H9 (cell line): ENCODE measurements around the gene VAV3. TPM values are rescaled to one million over a fixed set of nuclear protein-coding genes. Genes with fewer than 3 reads are reported as not detected.

Source experiments
- DNase-seq: peaks from one replicate; pipeline ENCODE4 v3.0.0-alpha.2; 2017
- H2AFZ ChIP-seq: one replicate; pipeline ENCODE4 v1.6.1; 2013; ENCODE audit warnings: mild to moderate bottlenecking, low read length, control low read depth, moderate library complexity
- H2AK5ac ChIP-seq: 2 replicates; pipeline ENCODE4 v1.6.1; 2013; ENCODE audit warnings: low read length, control low read depth, mixed read lengths; ENCODE audit not compliant: insufficient read length
- H2BK120ac ChIP-seq: one replicate; pipeline ENCODE4 v1.6.1; 2013; ENCODE audit warnings: low read depth, mild to moderate bottlenecking, low read length, control low read depth, inconsistent platforms; ENCODE audit not compliant: poor library complexity, severe bottlenecking
- H2BK12ac ChIP-seq: 2 replicates; pipeline ENCODE4 v1.6.1; 2013; ENCODE audit warnings: low read length, control low read depth, mixed read lengths, low read depth; ENCODE audit not compliant: insufficient read length
- H2BK15ac ChIP-seq: 2 replicates; pipeline ENCODE4 v1.6.1; 2013; ENCODE audit warnings: low read depth, low read length, control low read depth
- H2BK20ac ChIP-seq: one replicate; pipeline ENCODE4 v1.6.1; 2013; ENCODE audit warnings: low read depth, mild to moderate bottlenecking, low read length, control low read depth, inconsistent platforms; ENCODE audit not compliant: poor library complexity, severe bottlenecking
- H2BK5ac ChIP-seq: 2 replicates; pipeline ENCODE4 v1.6.1; 2013; ENCODE audit warnings: low read length, control low read depth, mixed read lengths; ENCODE audit not compliant: insufficient read length
- H3K14ac ChIP-seq: 2 replicates; pipeline ENCODE4 v1.6.1; 2013; ENCODE audit warnings: low read length, control low read depth; ENCODE audit not compliant: insufficient read depth
- H3K18ac ChIP-seq: 2 replicates; pipeline ENCODE4 v1.6.1; 2013; ENCODE audit warnings: low read depth, mild to moderate bottlenecking, mixed read lengths, low read length, control low read depth; ENCODE audit not compliant: insufficient read length
- H3K23ac ChIP-seq: 2 replicates; pipeline ENCODE4 v1.6.1; 2013; ENCODE audit warnings: low read length, control low read depth, mixed read lengths, low read depth; ENCODE audit not compliant: insufficient read length
- H3K23me2 ChIP-seq: 2 replicates; pipeline ENCODE4 v1.6.1; 2013; ENCODE audit warnings: low read depth, mild to moderate bottlenecking, mixed read lengths, low read length, control low read depth; ENCODE audit not compliant: insufficient read length, poor library complexity, severe bottlenecking
- H3K27ac ChIP-seq: 2 replicates; pipeline ENCODE4 v1.5.1; 2013; ENCODE audit warnings: low read length, control low read depth, mixed read lengths, low read depth; ENCODE audit not compliant: insufficient read length
- H3K27me3 ChIP-seq: 2 replicates; pipeline ENCODE4 v1.6.1; 2013; ENCODE audit warnings: low read length, control low read depth, inconsistent platforms; ENCODE audit not compliant: insufficient read depth
- H3K4ac ChIP-seq: 2 replicates; pipeline ENCODE4 v1.6.1; 2013; ENCODE audit warnings: low read depth, mild to moderate bottlenecking, control low read depth, inconsistent platforms, low read length, moderate library complexity
- H3K4me1 ChIP-seq: 2 replicates; pipeline ENCODE4 v1.6.1; 2013; ENCODE audit warnings: low read length, control low read depth, inconsistent platforms; ENCODE audit not compliant: insufficient read depth
- H3K4me2 ChIP-seq: 2 replicates; pipeline ENCODE4 v1.6.1; 2013; ENCODE audit warnings: low read length, control low read depth, mixed read lengths; ENCODE audit not compliant: insufficient read length, insufficient read depth
- H3K56ac ChIP-seq: 2 replicates; pipeline ENCODE4 v1.6.1; 2013; ENCODE audit warnings: low read depth, mild to moderate bottlenecking, mixed read lengths, low read length, control low read depth; ENCODE audit not compliant: insufficient read length
- H3K79me1 ChIP-seq: 2 replicates; pipeline ENCODE4 v1.6.1; 2013; ENCODE audit warnings: low read depth, mild to moderate bottlenecking, moderate library complexity, low read length, control low read depth, inconsistent platforms; ENCODE audit not compliant: insufficient read depth, poor library complexity, severe bottlenecking
- H3K79me2 ChIP-seq: 2 replicates; pipeline ENCODE4 v1.6.1; 2013; ENCODE audit warnings: low read length, control low read depth, inconsistent platforms; ENCODE audit not compliant: insufficient read depth
- H3K9ac ChIP-seq: 2 replicates; pipeline ENCODE4 v1.6.1; 2013; ENCODE audit warnings: low read length, control low read depth, mixed read lengths; ENCODE audit not compliant: insufficient read length; ENCODE audit errors: extremely low read depth
- H3K9me3 ChIP-seq: one replicate; pipeline ENCODE4 v1.6.1; 2013; ENCODE audit warnings: low read depth, low read length, inconsistent platforms; ENCODE audit not compliant: control insufficient read depth
- H3T11ph ChIP-seq: one replicate; pipeline ENCODE4 v1.6.1; 2013; ENCODE audit warnings: mild to moderate bottlenecking, low read length, control low read depth, inconsistent platforms
- H4K20me1 ChIP-seq: one replicate; pipeline ENCODE4 v1.6.1; 2013; ENCODE audit not compliant: control insufficient read depth, insufficient read length, insufficient read depth
- H4K5ac ChIP-seq: 2 replicates; pipeline ENCODE4 v1.6.1; 2013; ENCODE audit warnings: low read depth, mild to moderate bottlenecking, mixed read lengths, low read length, control low read depth; ENCODE audit not compliant: insufficient read length
- H4K8ac ChIP-seq: replicated peaks from 2 replicates; pipeline ENCODE4 v1.6.1; 2013; ENCODE audit warnings: low read length, control low read depth, mixed read lengths, low read depth; ENCODE audit not compliant: insufficient read length
- H4K91ac ChIP-seq: 2 replicates; pipeline ENCODE4 v1.6.1; 2013; ENCODE audit warnings: low read depth, mild to moderate bottlenecking, moderate library complexity, mixed read lengths, low read length, control low read depth; ENCODE audit not compliant: insufficient read length
- H3K27ac Mint-ChIP-seq, 3 experiments: 2 replicates in 2 of 3; 3 replicates in 1 of 3; pipeline ENCODE4 v1.8.0; 2020 to 2021; ENCODE audit warnings: mixed read lengths in 3 of 3, mild to moderate bottlenecking in 1 of 3, moderate library complexity in 1 of 3
- H3K27me3 Mint-ChIP-seq: 2 replicates; pipeline ENCODE4 v1.8.0; 2021; ENCODE audit warnings: low read depth, mild to moderate bottlenecking, moderate library complexity, mixed read lengths
- H3K36me3 Mint-ChIP-seq, 3 experiments: 2 replicates in 2 of 3; 3 replicates in 1 of 3; pipeline ENCODE4 v1.8.0; 2020 to 2021; ENCODE audit warnings: low read depth in 3 of 3, mixed read lengths in 3 of 3; ENCODE audit not compliant: insufficient read depth in 1 of 3
- H3K4me1 Mint-ChIP-seq, 2 experiments: 2 replicates each; pipeline ENCODE4 v1.8.0; 2020; ENCODE audit warnings: mixed read lengths in 2 of 2
- H3K4me3 Mint-ChIP-seq, 2 experiments: 2 replicates in 1 of 2; 3 replicates in 1 of 2; pipeline ENCODE4 v1.8.0; 2020 to 2021; ENCODE audit warnings: mild to moderate bottlenecking in 2 of 2, mixed read lengths in 2 of 2, moderate library complexity in 1 of 2
- H3K9me3 Mint-ChIP-seq, 2 experiments: 2 replicates in 1 of 2; 3 replicates in 1 of 2; pipeline ENCODE4 v1.8.0; 2020; ENCODE audit warnings: mild to moderate bottlenecking in 2 of 2, mixed read lengths in 2 of 2, moderate library complexity in 1 of 2
- WGBS: extraction: QIAGEN DNeasy Blood & Tissue Kit; methylation state at CpG from one replicate; pipeline ENCODE4 v1.1.7; 2013; ENCODE audit warnings: missing lambda C conversion rate, low lambda C conversion rate, mixed read lengths; ENCODE audit not compliant: insufficient read length; ENCODE audit errors: extremely low coverage; 5-methylcytosine and 5-hydroxymethylcytosine counted together
- total RNA-seq: library from RNA; stranded (reverse); gene quantifications from 2 replicates; pipeline ENCODE4 v1.2.1, GENCODE V29; 2021
- TF ChIP-seq, protein P1 (sequence below): fragments of 200-600 bp; sonication (generic); conservative IDR thresholded peaks from 3 replicates; pipeline ENCODE4 v1.8.0; 2021; ENCODE audit warnings: antibody characterized with exemption, mild to moderate bottlenecking

VAV3 gene
- total RNA-seq, 1 experiment from 2014 or later, result 5.1 TPM

DNA sequence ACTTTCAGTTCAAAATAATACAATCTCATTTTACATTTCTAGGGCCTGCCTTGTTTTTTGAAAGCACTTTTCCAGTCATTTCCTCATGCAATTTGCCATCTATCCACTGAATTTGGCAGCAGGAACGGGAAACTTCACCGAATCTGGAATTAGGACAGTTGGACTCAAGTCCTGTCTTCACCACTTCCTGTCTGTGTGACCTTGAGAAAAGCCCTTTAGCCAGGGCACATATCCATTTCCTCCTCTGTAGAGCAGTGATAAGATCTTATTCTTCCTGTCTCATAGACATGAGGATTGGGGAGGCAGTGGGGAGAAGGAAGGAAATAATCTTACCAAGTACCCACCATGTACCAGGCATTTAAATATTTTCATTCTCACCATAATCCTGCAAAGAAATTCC is 12.0 kb downstream of the VAV3 start:
- no peaks in the 10 kb centered on the region for H3K36me3 Mint-ChIP-seq
- TF ChIP-seq, protein P1, sequence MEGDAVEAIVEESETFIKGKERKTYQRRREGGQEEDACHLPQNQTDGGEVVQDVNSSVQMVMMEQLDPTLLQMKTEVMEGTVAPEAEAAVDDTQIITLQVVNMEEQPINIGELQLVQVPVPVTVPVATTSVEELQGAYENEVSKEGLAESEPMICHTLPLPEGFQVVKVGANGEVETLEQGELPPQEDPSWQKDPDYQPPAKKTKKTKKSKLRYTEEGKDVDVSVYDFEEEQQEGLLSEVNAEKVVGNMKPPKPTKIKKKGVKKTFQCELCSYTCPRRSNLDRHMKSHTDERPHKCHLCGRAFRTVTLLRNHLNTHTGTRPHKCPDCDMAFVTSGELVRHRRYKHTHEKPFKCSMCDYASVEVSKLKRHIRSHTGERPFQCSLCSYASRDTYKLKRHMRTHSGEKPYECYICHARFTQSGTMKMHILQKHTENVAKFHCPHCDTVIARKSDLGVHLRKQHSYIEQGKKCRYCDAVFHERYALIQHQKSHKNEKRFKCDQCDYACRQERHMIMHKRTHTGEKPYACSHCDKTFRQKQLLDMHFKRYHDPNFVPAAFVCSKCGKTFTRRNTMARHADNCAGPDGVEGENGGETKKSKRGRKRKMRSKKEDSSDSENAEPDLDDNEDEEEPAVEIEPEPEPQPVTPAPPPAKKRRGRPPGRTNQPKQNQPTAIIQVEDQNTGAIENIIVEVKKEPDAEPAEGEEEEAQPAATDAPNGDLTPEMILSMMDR, result no peak
- peak overlapping the region in 1 of 3 experiments; percentile 76; a peak in 1 of 7 replicates for H3K27ac Mint-ChIP-seq
- Histone ChIP-seq H2BK120ac (no peak overlapping the region), H3K56ac (no peak overlapping the region), H3K4me1 (peaks cover 2% of the 10 kb centered on the region; the same call in 1 of the 2 replicates), H3K23me2 (no peaks in the 10 kb centered on the region), H3K27ac (no peak overlapping the region), H2BK15ac (no peak overlapping the region), H2AK5ac (no peak overlapping the region), H4K5ac (no peak overlapping the region), H3K18ac (no peak overlapping the region), H3K9ac (no peak overlapping the region), H3K23ac (no peak overlapping the region), H3K27me3 (no peaks in the 10 kb centered on the region), H3T11ph (no peak overlapping the region), H4K8ac (no peak overlapping the region), H3K4me2 (no peak overlapping the region), H4K20me1 (no peaks in the 10 kb centered on the region), H3K14ac (no peak overlapping the region), H2BK5ac (no peak overlapping the region), H4K91ac (no peak overlapping the region), H3K79me1 (no peaks in the 10 kb centered on the region), H2AFZ (no peak overlapping the region), H3K4ac (no peak overlapping the region), H2BK20ac (no peak overlapping the region), H2BK12ac (no peak overlapping the region), H3K79me2 (no peaks in the 10 kb centered on the region), H3K9me3 (no peaks in the 10 kb centered on the region)
- peaks cover 15% of the 10 kb centered on the region in 2 experiments for H3K4me1 Mint-ChIP-seq
- WGBS, result no CpG with 5 or more reads among the region's 2 CpGs
- no peaks in the 10 kb centered on the region for H3K27me3 Mint-ChIP-seq
- H3K9me3 Mint-ChIP-seq, result no peaks in the 10 kb centered on the region
- H3K4me3 Mint-ChIP-seq, result no peak overlapping the region
- DNase-seq, result no peak
